Measurements from ENCODE around the gene RPP21.

DNA sequence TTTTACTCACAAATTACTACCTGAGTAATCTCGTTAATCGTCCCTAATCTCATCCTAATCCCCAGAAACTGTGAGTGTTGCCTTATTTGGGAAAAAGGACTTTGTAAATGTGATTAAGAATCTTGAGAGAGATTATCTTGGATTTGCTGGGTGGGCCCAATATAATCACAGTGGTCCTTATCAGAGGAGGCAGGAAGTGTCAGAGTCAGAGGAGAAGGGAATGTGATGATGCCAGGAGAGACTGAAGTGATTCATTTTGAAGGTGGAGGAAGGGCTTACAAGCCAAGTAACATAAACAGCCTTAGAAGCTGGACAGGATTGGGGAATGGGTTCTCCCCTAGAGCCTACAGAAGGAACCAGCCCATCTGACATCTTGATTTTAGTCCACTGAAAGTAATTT lies 16.7 kb downstream of the RPP21 start:
- TF ChIP-seq, protein P1, sequence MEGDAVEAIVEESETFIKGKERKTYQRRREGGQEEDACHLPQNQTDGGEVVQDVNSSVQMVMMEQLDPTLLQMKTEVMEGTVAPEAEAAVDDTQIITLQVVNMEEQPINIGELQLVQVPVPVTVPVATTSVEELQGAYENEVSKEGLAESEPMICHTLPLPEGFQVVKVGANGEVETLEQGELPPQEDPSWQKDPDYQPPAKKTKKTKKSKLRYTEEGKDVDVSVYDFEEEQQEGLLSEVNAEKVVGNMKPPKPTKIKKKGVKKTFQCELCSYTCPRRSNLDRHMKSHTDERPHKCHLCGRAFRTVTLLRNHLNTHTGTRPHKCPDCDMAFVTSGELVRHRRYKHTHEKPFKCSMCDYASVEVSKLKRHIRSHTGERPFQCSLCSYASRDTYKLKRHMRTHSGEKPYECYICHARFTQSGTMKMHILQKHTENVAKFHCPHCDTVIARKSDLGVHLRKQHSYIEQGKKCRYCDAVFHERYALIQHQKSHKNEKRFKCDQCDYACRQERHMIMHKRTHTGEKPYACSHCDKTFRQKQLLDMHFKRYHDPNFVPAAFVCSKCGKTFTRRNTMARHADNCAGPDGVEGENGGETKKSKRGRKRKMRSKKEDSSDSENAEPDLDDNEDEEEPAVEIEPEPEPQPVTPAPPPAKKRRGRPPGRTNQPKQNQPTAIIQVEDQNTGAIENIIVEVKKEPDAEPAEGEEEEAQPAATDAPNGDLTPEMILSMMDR (IDR thresholded peaks at IDR 0.05) = no peak
- TF ChIP-seq POLR2A (IDR thresholded peaks at IDR 0.05) = no peak

Data from lower leg skin (tissue), 3 donors.